Tibial artery (tissue), 4 donors: ENCODE measurements around the gene DDC.

Experiments
- DNase-seq, 2 donors: peaks; one replicate each; pipeline ENCODE4 v3.0.0-alpha.2; 2019
- H3K27ac ChIP-seq, 2 donors: fragments of 200-600 bp; sonication (generic) in 1 of 2; 1 replicate in 1 of 2; 2 replicates in 1 of 2; pipeline ENCODE4 v1.5.1; 2018 to 2019; ENCODE audit warnings: mild to moderate bottlenecking in 1 of 2
- H3K27me3 ChIP-seq, 2 donors: fragments of 200-600 bp; sonication (generic) in 1 of 2; one replicate each; pipeline versions ENCODE4 v1.5.1 to v1.6.0; 2016 to 2019
- H3K36me3 ChIP-seq, 3 donors: fragments of 200-600 bp; sonication (generic) in 2 of 3; one replicate each; pipeline ENCODE4 v1.5.1; 2016 to 2019; ENCODE audit warnings: mild to moderate bottlenecking in 2 of 3
- H3K4me1 ChIP-seq, 4 donors: fragments of 200-600 bp; sonication (generic) in 2 of 4; 1 replicate in 3 of 4; 2 replicates in 1 of 4; pipeline ENCODE4 v1.5.1; 2016 to 2019
- H3K4me3 ChIP-seq, 2 donors: fragments of 200-600 bp; sonication (generic) in 1 of 2; 1 replicate in 1 of 2; 2 replicates in 1 of 2; pipeline ENCODE4 v1.5.1; 2018 to 2019; ENCODE audit warnings: mild to moderate bottlenecking in 2 of 2
- H3K9me3 ChIP-seq, 3 donors: fragments of 200-600 bp; sonication (generic) in 1 of 3; one replicate each; pipeline ENCODE4 v1.5.1; 2016 to 2019
- intact Hi-C: fragments of 100-400 bp; cut with DNase I; formaldehyde crosslinking; loops from one replicate; pipeline ENCODE4 v1.15.0; 2023; ENCODE audit warnings: low total_unique reads
- TF ChIP-seq, protein P1 (sequence below), 2 experiments: fragments of 200-600 bp in 1 of 2; fragments of 450-650 bp in 1 of 2; IDR thresholded peaks; one replicate each; pipeline ENCODE4 v1.5.1; 2017 to 2019; ENCODE audit warnings: antibody characterized with exemption in 2 of 2, mild to moderate bottlenecking in 1 of 2, moderate library complexity in 1 of 2

DDC gene

DNA sequence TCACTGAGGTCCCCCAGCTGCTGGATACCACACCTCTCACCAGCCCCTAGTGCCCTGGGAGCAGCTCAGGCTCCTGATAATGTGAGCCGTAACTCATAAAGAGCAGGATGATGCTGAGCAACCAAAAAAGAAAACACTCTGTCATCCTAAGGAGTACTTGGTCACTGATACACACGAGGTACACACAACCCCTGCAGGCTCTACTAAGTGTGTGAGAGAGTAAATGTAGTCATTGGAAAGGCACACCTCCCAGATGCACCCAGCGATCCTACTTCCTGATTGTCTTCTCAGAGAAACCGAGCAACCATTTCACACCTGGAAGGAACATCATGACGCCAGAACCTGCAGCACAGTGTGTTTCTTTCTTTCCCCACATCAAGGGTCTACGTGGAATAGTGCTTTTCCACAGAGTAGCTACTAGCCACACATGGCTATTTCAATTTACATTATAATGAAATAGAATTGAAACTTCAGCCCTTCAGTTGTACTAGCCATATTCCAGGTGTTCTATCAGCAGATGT lies 149.3 kb downstream of the DDC start:
- Histone ChIP-seq H3K9me3 (no peaks in the 10 kb centered on the region), H3K27ac (no peak overlapping the region), H3K4me3 (no peak overlapping the region), H3K27me3 (no peaks in the 10 kb centered on the region), H3K4me1 (no peaks in the 10 kb centered on the region), H3K36me3 (no peaks in the 10 kb centered on the region)
- intact Hi-C loops: no loop called here
- no peak for DNase-seq
- TF ChIP-seq, protein P1, sequence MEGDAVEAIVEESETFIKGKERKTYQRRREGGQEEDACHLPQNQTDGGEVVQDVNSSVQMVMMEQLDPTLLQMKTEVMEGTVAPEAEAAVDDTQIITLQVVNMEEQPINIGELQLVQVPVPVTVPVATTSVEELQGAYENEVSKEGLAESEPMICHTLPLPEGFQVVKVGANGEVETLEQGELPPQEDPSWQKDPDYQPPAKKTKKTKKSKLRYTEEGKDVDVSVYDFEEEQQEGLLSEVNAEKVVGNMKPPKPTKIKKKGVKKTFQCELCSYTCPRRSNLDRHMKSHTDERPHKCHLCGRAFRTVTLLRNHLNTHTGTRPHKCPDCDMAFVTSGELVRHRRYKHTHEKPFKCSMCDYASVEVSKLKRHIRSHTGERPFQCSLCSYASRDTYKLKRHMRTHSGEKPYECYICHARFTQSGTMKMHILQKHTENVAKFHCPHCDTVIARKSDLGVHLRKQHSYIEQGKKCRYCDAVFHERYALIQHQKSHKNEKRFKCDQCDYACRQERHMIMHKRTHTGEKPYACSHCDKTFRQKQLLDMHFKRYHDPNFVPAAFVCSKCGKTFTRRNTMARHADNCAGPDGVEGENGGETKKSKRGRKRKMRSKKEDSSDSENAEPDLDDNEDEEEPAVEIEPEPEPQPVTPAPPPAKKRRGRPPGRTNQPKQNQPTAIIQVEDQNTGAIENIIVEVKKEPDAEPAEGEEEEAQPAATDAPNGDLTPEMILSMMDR (IDR thresholded peaks at IDR 0.05): no peak

DNA sequence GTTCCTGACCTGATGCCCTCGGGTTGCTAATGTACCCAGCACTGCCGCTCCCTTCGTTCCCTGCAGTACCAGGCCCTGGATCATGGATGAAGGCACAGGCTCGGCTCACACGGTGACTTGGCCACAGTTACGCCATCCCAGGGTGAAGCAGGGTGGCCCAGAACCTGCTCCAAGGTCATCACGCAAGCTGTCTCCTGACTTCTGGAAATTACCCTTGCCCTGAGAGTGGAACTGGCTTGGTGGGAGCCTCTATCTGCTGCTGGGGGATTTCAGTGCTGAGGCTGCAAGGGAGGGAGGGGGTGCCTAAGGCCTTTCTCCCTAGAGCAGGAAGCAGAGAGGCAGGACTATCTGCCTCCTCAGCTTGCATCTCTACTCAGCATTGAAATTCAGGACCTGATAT lies 151.6 kb downstream of the DDC start:
- intact Hi-C loops: no loop called here
- Histone ChIP-seq H3K27ac (no peak overlapping the region), H3K27me3 (no peaks in the 10 kb centered on the region), H3K9me3 (no peaks in the 10 kb centered on the region), H3K36me3 (no peaks in the 10 kb centered on the region), H3K4me1 (no peaks in the 10 kb centered on the region), H3K4me3 (no peak overlapping the region)
- TF ChIP-seq, protein P1 (IDR thresholded peaks at IDR 0.05): no peak
- DNase-seq: no peak

DNA sequence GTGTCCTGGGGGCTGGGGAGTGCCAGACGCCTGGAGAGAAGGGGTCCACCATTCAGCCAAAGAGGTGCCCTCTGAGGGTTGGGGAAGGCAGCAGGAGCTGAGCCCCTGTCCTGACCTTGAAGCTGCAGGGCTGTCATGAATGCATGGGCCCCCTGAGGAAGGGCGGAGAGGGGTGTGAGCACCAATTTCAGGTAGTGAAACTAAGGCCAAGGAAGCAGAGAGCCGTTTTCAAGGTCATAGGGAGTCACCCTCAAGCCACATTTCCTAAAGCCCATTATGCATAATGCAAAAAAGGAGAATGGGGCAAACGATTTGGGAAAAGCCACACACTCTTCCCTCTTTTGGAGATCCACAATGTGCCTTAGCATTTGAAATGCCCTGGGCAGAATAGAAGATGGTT lies 152.2 kb downstream of the DDC start:
- TF ChIP-seq, protein P1 (IDR thresholded peaks at IDR 0.05): no peak
- Histone ChIP-seq H3K9me3 (no peaks in the 10 kb centered on the region), H3K27ac (no peak overlapping the region), H3K27me3 (no peaks in the 10 kb centered on the region), H3K36me3 (no peaks in the 10 kb centered on the region), H3K4me3 (no peak overlapping the region), H3K4me1 (no peaks in the 10 kb centered on the region)
- no peak for DNase-seq
- intact Hi-C loops: no loop called here

DNA sequence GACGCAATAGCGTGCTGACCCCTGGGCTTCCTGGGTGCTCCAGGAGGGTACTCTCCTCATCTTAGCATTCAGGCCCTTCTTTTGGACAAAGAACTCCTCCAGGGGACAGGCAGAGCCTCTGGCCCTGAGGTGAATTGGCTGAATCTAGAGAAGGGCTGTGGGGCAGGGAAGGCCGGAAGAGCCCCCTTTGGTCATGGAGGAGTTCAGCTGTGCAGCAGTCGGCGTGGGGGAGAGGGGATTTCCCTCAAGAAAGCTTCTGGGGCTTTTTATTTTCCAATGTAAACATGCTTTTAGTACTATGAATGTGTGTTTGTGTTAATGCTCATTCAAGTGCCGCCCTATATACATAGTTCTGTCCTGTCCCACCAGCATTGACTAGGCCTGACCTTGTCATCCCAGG lies 153.9 kb downstream of the DDC start:
- H3K27ac ChIP-seq: no peak overlapping the region

DNA sequence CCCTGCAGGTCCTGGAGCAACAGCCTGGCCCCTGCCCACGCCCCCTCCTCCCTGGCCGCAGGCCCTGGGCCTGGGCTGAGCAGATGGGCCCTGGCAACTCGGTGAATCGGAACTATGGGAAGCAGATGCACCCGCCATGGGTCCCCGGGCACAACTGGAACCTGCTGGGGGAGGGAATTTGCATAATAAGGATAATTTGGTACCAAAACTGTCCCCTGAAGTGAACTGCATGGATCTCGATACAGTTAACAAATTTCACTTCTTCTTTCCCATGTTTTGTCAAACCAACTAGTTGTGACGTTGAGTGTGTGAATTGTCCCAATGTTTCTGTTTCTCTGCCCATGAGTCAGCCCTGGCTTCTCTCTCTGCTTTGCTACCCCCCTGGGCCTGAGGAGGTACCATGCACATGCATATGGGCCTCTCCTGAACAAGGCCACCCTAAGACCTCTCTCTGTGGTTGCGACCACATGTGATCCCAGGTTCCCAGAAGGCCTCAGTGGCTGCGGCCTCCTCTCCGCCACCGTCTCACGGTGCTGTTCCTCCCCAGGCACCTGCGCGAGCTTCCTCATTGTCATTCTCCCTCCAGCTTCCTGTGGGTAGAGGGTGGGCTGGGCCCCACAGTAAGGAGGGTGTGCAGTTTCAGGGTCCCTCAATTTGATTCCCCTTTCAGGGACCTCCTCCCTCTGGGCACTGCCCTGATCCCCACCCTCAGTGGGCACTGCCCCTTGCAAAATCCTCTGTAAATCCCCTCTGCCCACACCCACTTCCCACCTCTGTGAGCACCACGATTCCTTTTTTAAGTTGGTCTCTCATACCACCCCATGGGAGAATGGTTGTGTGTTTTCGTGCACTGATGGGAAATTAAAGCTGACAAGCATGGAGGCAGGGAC lies 155.1 kb downstream of the DDC start:
- TF ChIP-seq, protein P1 (IDR thresholded peaks at IDR 0.05): no peak
- H3K9me3 ChIP-seq: no peaks in the 10 kb centered on the region
- intact Hi-C loops: no loop called here
- DNase-seq: no peak
- H3K4me1 ChIP-seq: no peaks in the 10 kb centered on the region
- H3K36me3 ChIP-seq: no peaks in the 10 kb centered on the region
- no peak overlapping the region for H3K27ac ChIP-seq
- H3K4me3 ChIP-seq: no peak overlapping the region
- peaks cover 0 to 14% of the 10 kb centered on the region in 2 donors for H3K27me3 ChIP-seq

More for the DNA sequence above, 153.9 kb downstream of the DDC start:
- H3K27me3 ChIP-seq: peaks cover 0 to 10% of the 10 kb centered on the region in 2 donors
- intact Hi-C loops: no loop called here
- no peak for DNase-seq
- no peaks in the 10 kb centered on the region for H3K4me1 ChIP-seq
- no peak overlapping the region for H3K4me3 ChIP-seq
- TF ChIP-seq, protein P1 (IDR thresholded peaks at IDR 0.05): no peak
- no peaks in the 10 kb centered on the region for H3K9me3 ChIP-seq
- H3K36me3 ChIP-seq: no peaks in the 10 kb centered on the region
